DMS114 treated with DMSO at 0.1 percent for 48 hours (cell line): ENCODE measurements around the gene DHX58.

ENCODE experiments used
- DNase-seq: peaks from one replicate; lab custom pipeline; 2025; ENCODE audit not compliant: unreplicated experiment; lab: John Stamatoyannopoulos, UW

The DHX58 gene

GRCh38 chr17:42087736-42088705, 24.5 kb downstream of the DHX58 start:
- no peak for DNase-seq

- DNase-seq, result no peak
Measured at GRCh38 chr17:42087042-42087701, 25.3 kb downstream of the DHX58 start.

GRCh38 chr17:42081516-42082129, 30.9 kb downstream of the DHX58 start:
- no peak for DNase-seq

DNA sequence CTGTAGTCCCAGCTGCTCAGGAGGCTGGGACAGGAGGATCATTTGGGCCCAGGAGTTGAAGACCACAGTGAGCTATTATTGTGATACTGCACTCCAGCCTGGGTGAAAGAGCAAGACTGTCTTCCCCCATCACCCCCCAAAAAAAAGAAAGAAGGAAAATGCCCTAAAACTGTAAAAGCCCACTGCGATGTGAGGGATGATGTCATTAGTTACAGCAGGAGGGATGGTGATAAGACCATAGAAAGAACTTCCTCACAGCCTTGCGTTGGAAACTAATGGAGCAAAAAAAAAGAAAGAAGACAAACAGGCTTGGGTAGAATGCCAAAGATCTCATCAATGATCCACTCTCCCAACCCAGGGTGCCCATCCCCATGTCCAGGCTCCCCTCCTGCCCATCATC, 33.0 kb downstream of the DHX58 start:
- DNase-seq, result no peak

DNA sequence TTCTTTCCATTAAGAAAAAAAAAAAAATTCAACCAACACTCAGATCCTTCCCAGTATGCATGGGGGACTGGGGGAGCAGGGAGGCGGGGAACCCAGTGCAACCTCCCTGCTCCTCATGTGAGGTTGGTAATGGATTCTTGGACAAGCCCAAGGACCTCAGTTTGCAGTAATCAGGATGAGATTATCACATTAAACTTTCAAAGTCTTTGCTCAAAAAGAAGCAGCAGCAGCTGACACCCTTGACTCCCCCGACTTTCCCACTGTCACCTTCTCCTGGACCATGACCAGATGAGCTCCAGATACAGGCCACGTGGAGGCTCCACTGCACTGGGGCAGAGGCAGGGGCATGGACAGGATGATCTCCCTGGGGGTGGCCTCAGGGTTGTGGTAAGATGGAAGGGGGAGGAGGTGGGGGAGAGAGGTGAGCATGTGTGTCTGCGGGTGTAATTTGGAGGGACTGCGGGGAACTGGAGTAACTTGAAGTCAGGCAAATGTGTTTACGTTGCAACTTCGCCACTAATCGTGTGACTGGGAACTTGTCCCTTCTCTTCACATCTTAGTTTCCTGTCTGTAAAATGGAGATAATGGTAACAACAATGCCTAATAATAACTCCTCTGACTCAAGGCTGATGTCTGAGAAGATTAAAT, 34.0 kb downstream of the DHX58 start:
- DNase-seq, result no peak

GRCh38 chr17:42077755-42078154, 34.8 kb downstream of the DHX58 start:
- no peak for DNase-seq

GRCh38 chr17:42076797-42077559, 35.5 kb downstream of the DHX58 start:
- no peak for DNase-seq

DNA sequence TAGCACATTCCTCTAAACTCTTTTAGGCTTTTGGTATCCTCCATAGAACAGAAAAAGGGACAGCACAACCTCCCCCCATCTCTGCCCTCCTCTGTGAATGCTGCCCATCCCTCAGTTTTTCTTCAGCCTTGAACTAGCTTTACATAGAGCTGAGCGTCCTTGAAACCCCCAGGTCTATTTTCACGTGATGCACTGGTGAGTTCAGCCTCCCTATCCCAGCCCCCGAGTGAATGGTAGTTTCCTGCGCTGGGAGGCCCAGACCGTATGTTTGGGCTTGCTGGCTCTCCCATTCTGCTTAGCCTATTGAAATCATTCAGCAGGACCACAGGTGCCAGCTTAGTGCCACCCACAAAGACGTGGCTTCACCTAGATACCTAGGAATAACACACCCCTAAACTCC, 36.7 kb downstream of the DHX58 start:
- no peak for DNase-seq

DNA sequence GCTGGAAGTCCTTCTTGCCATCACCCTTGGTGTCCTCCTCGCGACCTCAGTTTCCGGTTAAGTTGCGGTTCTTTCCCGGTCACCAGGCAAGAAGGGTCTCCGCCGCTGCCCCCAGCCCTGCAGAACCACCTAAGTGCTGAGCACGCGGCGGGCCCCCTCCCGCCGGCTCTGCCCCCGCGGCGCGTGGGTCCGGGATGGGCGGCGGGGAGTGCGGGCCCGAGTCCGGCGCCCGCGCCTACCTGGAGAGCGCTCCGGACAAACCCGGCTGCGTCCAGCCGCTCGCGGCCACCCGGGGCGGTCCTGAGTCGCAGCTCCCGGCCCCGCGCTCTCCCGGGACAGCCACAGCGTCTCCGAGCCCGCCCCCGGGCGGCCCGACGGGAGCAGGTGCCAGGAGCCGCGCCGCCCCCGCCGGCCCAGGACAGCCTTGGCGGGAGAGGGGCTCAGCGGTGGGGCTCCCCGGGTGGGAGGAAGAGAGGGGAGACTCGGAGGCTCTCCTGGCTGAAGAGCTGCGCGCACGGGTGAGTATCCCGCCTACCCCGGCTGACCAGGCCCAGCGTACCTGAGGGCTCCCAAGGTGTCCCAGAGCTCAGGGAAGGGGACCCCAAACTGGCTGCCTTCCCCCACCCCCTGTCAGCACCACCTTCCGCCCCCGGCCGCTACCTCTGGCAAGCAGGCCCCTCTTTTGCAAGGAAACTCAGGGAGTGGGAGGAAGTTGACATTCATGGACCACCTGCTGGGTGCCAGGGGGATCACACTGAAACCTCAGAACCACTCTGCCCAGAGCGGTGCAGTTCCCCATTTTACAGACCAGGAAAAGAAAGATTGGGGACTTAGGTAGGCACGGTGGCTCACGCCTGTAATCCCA, 40.0 kb downstream of the DHX58 start:
- DNase-seq, result no peak

DNA sequence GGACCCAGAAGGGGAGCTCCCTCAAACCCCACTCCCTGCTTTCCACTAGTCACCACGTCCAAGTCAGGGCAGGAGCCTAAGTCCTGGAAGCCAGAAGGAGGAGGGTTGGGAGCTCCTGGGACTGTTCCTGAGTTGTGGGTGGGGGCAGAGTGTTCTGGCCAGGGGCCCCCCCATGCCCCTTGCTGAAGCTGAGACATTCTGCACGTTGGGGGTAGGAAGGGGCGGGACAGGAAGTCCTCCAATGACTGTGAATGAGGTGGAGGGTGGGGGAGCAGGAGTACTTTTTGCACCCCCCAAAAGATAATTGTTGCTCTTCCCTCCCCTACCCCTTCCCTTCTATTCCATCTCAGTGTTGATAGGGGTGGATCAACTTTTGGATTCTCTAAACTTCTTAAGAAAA, 40.7 kb downstream of the DHX58 start:
- no peak for DNase-seq

DNA sequence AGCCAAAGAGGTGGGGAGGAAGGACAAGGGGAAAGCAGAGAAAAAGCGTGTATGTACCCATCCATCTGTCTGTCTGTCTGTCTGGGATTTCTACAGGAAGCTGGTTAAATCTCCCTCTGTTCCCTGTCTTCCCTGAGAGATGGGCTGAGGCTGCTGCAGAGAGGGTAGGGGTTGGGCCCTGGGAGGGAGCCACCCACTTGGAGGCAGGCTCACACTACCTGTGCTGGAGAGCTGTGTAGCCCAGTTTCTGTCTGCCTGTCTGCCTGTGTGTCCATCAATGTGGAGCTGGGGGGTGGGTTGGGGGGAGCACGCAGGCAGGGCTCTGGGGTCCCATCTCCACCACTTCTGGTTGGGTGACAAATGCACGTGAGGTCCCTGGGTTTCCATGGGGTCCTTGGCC, 43.5 kb downstream of the DHX58 start:
- no peak for DNase-seq

DNA sequence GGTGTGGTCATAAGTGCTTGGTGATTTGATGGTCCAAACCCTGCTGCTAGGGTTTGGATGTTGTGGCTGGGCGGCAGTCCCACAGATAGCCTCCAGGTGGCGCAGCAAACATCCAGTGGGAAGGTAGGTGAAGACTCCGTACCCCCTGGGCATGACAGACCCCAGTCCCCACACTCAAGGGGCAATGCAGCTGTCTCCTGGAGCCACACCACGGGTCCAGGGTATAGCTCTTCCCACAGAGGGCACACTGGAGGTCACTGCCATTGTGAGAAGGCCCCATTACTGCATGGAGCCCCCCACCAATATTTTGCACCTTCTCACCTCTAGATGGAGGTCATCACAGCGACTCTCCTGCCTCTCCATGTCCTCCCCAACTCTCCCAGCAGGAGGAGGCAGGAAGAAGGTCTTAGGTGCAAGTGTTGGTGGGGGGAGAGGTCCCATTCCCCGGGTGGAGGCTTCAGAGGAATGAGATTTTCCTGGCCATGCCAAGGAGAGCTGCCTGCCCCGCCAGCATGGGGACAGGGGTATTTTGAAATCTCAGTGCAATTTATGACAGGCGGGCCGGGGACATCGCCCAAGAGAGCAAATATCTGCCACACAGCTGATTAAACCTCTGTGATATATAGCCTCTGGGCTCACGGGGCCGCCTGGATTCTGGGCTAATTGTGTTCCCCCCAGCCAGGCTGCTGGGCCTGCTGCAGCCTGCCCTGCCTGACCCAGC, 45.0 kb downstream of the DHX58 start:
- no peak for DNase-seq

DNA sequence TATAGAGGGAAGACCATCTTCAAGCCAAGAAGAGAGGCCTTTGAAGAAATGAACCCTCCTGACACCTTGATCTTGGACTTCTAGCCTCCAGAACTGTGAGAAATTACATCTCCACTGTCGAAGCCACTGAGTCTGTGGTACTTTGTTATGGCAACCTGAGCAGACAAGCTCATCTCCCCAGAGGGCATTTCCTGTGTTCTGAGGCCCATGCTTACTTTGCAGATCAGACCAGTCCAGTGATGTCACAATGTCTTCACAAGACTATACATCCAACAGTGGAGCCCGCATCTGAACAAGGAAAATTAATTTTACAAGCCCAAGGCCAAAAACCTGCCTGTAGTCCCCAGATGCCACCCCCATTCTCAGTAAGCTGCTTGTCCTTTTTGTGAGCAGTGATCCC, 47.3 kb downstream of the DHX58 start:
- DNase-seq, result no peak

- no peak for DNase-seq
Measured at GRCh38 chr17:42062681-42063080, 49.8 kb downstream of the DHX58 start.

DNA sequence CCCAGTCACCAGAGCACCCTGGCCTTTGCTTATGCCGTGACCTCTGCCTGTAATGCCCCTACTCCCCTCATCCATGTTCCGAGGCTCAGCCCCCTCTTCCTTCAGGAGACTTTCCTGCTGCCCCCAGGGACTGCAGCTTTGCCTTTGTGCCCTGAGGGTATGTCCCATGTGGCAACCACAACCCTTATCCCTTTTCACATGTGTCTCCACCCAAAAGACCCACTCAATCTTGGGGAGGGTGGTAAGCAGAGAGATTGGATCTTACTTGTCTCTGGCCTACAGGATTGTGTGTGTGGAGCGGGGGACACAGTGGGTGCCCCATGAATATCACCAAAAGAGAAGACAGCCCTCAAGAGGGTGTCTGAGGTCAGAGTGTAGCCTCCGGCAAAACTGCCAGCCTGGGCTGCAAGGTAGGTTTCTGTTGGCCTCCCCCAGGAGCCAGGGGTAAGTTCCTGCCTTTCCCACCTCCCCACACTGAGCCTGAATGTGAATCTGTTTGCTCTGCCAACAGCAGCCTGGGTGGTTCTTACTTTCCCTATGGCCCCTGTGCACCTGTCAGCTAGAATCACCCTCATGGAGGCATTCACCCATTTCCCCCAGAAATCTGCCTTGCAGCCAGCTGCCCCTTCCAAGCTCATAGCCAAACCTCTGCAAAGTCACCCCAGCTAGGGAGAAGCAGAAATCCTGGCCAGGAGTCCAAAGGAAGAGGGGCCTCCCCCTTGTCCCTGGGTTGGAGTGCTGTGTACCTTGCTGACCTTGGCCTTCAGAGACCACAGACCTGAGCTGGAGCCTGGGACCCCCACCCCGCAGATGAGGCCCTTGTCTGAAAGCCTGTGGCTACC, 50.6 kb downstream of the DHX58 start:
- no peak for DNase-seq

GRCh38 chr17:42060231-42060630, 52.3 kb downstream of the DHX58 start:
- DNase-seq, result no peak

GRCh38 chr17:42059815-42060214, 52.7 kb downstream of the DHX58 start:
- DNase-seq, result no peak

GRCh38 chr17:42058063-42058462, 54.5 kb downstream of the DHX58 start:
- no peak for DNase-seq
